Activated T-cell treated with anti-CD3 and anti-CD28 coated beads, Interleukin-2, amount 50 U/mL, for 48 hours (primary cell): ENCODE results near the gene CTXND2.
"Not testable (repeated sequence)": the region's sequence is repeated elsewhere in the genome, so short reads cannot be mapped to it uniquely, and the experiment has no call there.

Source experiments
- DNase-seq, 2 experiments: peaks; one replicate each; pipeline ENCODE4 v3.0.0-alpha.2; 2020

CTXND2 gene

GRCh38 chr1:150893336-150893913 lies 6.5 kb downstream of the CTXND2 start:
- DNase-seq, result no peak

DNA sequence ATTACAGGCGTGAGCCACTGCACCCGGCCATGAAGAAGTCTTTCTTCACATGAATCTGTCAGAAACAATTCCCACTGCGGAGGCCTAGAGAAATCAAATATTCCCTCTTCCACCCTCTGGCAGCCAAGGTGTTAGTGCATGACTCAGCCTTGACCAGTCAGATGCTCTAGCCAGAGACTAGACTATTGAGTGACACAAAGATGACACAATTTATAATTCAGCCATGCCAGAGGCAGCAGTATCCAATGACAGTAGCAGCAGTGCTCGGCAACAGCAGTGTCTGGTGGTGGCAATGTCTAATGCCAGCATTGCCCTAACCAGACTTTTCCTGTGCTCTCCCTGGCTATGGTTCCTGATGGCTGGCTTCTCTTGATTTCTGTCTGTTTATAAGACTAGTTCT lies 8.7 kb downstream of the CTXND2 start:
- no peak for DNase-seq

GRCh38 chr1:150899795-150900194 lies 12.9 kb downstream of the CTXND2 start:
- not testable (repeated sequence) for DNase-seq

DNA sequence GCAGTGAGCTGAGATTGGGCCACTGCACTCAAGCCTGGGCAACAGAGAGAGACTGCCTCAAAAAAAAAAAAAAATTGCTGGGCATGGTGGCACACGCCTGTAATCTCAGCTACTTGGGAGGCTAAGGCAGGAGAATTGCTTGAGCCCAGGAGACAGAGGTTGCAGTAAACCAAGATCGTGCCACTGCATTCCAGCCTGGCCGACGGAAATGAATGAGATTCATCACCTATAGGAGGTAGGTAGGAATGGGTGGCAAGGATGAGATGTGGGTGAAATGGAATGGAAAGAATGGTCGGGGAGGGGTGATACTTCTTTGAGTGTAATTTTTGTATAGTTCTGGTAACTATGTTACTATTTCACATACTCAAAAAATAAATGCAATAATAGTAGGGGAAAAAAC lies 15.4 kb downstream of the CTXND2 start:
- no peak for DNase-seq

- no peak for DNase-seq
These were observed 15.8 kb downstream of the CTXND2 start for GRCh38 chr1:150902751-150903150.

GRCh38 chr1:150905301-150905700 lies 18.4 kb downstream of the CTXND2 start:
- no peak for DNase-seq

DNA sequence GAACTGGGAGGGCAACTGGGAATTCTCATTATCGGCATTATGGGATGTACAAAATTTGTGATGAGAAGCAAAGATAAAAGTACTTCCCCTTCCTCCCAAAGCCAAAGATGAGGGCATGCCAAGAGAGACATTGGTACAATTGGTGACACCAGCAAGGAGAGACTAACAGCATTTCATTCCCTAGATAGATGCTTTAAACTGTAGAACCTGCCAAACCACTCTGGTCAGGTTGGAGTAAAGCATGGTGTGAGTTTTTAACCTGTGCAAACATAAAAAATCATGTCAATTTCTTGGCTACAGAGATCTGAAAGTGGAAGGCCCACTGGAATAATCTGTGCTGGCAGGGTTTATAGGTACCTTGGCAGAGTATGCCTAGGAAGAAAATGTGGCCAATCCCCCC lies 19.4 kb downstream of the CTXND2 start:
- DNase-seq, result no peak

DNA sequence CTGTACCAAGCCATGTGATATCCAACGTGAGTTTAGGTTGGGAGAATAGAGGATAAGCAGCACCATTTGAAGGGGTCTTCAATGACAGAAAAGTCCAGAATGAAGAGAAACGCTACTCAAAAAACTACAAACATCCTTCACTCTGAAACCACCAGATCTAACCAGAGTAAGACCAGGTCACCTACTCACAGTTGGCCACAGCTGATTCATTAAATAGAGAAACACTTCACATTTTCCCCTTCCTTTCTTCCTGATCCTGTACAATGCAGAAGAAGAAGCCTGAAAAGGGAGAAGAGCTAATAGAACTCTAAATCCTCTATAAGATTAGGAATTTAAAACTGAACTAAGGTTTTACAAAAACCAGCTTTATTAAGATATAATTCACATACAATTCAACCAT lies 19.9 kb downstream of the CTXND2 start:
- DNase-seq, result no peak

- DNase-seq, result no peak
These were observed 22.7 kb downstream of the CTXND2 start for GRCh38 chr1:150909585-150910180.

DNA sequence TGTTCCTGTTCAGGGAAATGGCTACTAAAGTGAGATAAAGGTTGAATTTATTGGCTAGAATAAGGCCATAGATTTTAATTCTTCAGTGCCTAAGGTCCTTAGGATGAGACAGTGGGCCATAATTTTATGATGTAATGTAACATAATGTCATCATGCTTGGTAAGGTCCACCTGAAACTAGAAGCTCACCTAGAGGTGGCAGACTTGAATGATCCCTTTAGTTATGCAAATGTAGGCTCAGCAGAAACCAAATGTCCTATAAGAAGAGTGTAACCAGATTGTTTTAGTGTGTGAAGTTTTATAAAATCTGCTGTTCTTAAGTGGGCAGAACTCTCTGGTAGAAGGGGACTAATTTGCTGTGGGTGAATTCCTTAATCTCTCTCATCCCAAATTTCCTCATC lies 25.7 kb downstream of the CTXND2 start:
- no peak for DNase-seq

DNA sequence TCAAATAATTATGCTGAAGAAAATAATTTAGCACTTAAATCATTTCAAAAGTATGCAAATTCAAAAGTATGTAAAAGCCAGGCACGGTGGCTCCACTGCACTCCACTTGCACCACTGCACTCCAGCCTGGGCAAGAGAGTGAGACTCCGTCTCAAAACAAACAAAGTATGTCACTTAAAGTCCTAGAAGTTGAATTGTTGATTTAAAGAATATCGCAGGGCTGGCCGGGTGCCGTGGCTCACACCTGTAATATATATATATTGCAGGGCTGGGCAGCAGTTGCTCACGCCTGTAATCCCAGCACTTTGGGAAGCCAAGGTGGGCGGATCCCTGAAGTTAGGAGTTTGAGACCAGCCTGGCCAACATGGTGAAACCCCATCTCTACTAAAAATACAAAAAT lies 30.5 kb downstream of the CTXND2 start:
- no peak for DNase-seq

GRCh38 chr1:150922519-150922975 lies 35.6 kb downstream of the CTXND2 start:
- peak; percentile 82 to 84 for DNase-seq

DNA sequence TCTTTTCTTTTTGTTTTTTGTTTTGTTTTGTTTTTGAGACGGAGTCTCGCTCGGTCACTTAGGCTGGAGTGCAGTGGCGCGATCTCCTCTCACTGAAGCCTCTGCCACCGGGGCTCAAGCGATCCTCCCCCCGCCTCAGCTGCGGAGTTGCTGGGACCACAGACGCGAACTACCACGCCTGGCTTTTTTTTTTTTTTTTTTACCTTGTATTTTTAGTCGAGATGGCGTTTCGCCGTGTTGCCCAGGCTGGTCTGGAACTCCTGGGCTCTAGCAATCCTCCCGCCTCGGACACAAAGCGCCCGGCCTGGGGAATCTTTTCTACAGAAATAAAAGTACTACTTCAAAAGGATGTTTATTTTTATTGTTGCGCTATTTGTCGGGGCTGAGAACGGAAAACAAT lies 38.1 kb downstream of the CTXND2 start:
- peak in 1 of 2 experiments; percentile 35 for DNase-seq

- peak; percentile 96 to 97 for DNase-seq
These were observed 39.3 kb downstream of the CTXND2 start, which contains the start of gene SETDB1 for GRCh38 chr1:150926097-150926741. Gene SETDB1, plus strand, starts transcription at chr1:150926363. Its CDS starts 1,352 bp downstream, at chr1:150927715.

DNA sequence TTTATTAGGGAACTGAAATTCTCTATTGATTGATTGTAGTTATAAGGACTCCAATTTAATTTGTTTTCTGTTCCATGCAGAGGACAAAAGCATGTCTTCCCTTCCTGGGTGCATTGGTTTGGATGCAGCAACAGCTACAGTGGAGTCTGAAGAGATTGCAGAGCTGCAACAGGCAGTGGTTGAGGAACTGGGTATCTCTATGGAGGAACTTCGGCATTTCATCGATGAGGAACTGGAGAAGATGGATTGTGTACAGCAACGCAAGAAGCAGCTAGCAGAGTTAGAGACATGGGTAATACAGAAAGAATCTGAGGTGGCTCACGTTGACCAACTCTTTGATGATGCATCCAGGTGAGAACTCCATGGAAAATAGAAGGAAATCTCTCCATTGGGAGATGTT lies 40.7 kb downstream of the CTXND2 start:
- DNase-seq, result no peak

DNA sequence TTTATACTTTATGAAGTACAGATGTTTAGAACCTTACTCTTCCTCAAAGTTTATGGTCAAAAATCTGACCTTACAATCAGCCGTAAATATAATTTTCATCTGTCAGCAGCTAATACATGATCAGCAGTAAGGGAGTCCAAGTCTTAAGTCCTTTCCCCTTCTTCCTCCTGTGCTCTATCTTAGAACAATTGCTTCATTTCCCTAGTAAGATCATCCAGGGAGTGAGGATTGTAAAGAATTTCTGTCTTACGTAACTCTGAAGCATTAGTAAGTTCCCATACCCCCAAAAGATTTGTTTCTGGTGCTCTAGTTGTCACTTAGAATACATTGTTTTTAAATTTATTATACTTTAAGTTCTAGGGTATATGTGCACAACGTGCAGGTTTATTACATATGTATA lies 41.4 kb downstream of the CTXND2 start:
- no peak for DNase-seq

- DNase-seq, result not testable (repeated sequence)
These were observed 41.8 kb downstream of the CTXND2 start for GRCh38 chr1:150928775-150929174.

GRCh38 chr1:150931773-150932172 lies 44.8 kb downstream of the CTXND2 start:
- no peak for DNase-seq

DNA sequence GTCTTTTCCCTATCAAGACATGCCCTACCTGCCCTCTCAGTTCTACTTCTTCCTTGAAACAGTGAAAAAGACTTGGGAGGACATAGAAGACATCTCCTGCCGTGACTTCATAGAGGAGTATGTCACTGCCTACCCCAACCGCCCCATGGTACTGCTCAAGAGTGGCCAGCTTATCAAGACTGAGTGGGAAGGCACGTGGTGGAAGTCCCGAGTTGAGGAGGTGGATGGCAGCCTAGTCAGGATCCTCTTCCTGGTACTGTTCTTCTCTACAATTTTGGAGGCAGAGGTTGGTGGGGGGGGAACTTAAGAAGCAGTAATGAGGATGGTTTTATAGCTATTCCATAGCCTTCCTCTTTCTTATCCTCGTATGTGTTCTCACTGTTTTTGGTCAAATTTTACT lies 57.9 kb downstream of the CTXND2 start:
- DNase-seq, result no peak

DNA sequence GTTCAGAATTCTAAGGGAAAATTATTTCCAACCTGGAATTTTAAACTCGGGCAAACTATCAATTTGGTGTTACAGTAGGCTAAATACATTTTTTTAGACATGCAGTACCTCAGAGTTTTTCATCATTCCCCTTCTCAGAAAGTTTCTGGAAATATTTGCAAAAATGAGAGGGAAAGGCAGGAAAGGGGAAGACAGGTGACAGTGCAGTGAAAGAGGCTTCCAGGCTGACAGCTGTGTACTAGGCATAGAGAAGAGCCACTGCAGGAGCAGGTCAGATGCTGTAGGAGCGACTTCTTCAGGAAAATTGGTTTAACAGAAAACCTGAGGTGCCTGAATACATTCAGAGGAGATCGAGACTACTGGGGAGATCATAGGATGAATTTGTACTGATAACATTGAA lies 67.8 kb downstream of the CTXND2 start:
- no peak for DNase-seq

DNA sequence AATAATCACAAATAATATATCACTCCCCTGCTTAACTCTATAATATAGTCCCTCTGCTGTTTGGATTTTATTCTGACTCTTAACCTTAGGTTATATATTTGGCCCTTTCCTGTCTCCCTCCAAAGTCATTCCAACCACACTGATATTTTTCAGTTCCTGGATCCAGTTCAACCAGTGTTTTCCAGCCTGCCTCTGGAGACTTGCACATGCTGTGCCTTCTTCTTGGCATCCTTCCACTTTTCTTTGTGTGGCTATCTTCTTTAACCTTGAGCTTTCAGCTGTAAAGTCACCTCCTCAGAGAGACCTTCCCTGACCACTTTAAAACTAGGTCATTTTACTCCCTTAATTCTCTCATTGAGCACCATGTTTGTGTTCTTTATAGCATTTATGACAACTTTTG lies 68.3 kb downstream of the CTXND2 start:
- DNase-seq, result no peak

DNA sequence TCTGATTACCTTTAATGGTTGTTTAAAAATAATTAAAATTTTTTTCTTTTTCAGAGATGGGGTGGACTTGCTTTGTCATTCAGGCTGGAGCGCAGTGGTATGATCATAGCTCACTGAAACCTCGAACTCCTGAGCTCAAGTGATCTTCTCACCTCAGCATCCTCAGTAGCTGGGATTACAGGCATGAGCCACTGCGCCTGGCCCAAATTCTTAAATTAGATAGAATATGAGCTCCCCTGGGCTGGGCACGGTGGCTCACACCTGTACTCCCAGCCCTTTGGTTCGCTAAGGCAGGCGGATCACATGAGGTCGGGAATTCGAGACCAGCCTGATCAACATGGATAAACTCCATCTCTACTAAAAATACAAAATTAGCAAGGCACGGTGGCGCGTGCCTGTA lies 70.7 kb downstream of the CTXND2 start:
- no peak for DNase-seq

GRCh38 chr1:150960646-150961045 lies 73.7 kb downstream of the CTXND2 start:
- no peak for DNase-seq

DNA sequence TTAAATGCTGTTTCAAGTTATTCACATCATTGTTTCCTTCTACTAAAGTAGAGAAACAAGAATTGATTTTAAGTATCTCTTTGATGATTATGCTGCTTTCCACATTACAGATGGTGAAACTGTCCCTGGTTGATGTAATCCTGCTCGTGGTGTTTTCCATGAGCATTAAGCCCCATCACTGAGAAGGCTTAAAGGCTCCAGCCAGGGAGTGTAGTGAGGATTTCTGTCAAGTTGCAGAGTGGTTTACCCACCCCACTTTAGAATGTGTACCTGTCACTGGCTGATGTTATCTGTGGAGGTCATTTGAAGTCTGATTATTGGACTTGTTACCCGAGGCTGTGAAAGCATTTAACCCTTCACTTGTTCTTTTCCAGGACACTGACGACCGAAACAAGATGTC lies 74.8 kb downstream of the CTXND2 start:
- no peak for DNase-seq
